Measurements from ENCODE around the gene DOCK3.

GRCh38 chr3:50637945-50638344, 36.8 kb upstream of the DOCK3 start:
- no peak for TF ChIP-seq MAX (CRISPR knock-in tag; IDR thresholded peaks at IDR 0.05)
- TF ChIP-seq ZBTB21 (CRISPR knock-in tag; IDR thresholded peaks at IDR 0.05; ENCODE audit: borderline replicate concordance) = no peak
- no peak for TF ChIP-seq CTCF (IDR thresholded peaks at IDR 0.05)
- no peak for TF ChIP-seq SP1 (CRISPR knock-in tag; conservative IDR thresholded peaks at IDR 0.05)
- TF ChIP-seq NR2C2 (CRISPR knock-in tag; IDR thresholded peaks at IDR 0.05) = no peak
- TF ChIP-seq SMAD3 (CRISPR knock-in tag; IDR thresholded peaks at IDR 0.05; ENCODE audit: borderline replicate concordance) = no peak

All from WTC11 (cell line).